ENCODE measurements around the gene DDN. TPM values are rescaled to one million over a fixed set of nuclear protein-coding genes. Genes with fewer than 3 reads are reported as not detected.

DDN gene
- total RNA-seq, 1 donor, result under 0.01 TPM

DNA sequence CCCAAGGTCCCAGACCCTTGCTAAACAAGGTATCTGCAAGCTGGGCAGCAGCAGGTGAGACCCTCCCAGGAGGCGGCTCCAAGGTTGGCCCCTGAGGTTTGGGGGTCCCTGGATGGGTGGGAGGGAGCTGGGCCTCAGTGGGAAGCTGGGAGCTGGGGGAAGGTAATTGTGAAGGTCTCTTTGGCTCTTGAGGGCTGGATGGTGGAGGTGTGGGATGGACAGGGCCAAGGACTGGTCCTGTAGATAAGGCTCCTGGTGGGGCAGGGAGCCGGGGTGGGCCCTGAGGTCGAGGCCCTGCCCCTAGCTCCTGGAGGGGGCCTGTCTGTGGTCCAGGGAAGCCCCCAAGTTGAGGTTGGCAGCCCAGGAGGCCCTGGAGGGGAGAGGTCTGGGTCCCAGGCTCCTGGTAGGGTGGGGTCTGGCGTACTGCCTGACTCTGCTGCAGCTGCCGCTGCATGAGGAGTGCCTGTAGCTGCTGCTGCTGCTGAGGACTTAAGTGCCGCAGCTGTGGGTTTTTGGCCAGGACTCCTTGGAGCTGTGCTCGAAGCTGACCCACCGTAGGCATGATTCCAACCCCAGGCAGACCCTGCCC, 32.5 kb upstream of the DDN start:
- no peak for TF ChIP-seq CTCF (IDR thresholded peaks at IDR 0.05; ENCODE audit: insufficient read depth, low read depth, low read length)
- DNase-seq (ENCODE audit: low read depth), result no peak
- H3K4me3 ChIP-seq (ENCODE audit: low read depth, low read length), result no peak overlapping the region

GRCh38 chr12:49030714-49031572, 31.8 kb upstream of the DDN start:
- H3K4me3 ChIP-seq (ENCODE audit: low read depth, low read length), result no peak overlapping the region
- no peak for TF ChIP-seq CTCF (IDR thresholded peaks at IDR 0.05; ENCODE audit: insufficient read depth, low read depth, low read length)
- no peak for DNase-seq (ENCODE audit: low read depth)

GRCh38 chr12:49030119-49030518, 30.9 kb upstream of the DDN start:
- no peak for DNase-seq (ENCODE audit: low read depth)
- no peak overlapping the region for H3K4me3 ChIP-seq (ENCODE audit: low read depth, low read length)
- no peak for TF ChIP-seq CTCF (IDR thresholded peaks at IDR 0.05; ENCODE audit: insufficient read depth, low read depth, low read length)

DNA sequence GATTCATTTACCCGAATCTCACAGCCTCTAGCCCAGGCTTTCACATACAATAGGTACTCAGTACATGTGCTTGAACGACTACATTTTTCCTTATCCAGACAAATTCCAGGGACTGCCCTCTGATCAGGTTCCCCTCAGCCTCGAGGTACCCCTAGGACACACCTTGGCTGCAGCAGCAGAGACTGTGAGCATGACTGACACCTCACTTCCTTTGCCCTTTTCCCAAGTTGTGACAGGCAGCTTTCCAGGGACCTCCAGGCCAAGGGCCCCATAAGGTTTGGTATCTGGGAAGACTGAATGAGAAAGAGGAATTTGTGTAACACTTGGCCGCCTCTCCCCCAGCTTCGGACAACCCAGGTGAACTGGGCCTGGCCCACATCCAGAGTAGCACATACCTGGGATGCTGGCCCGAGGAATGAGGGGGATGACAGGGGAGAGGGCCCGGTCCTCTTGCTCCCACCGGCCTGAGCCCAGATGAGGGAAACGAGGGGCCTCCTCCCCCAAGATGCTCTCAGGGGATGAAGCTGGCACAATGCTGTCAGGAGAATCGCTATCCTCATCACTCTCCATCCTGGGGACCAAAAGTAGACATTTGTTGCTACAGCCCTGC, 29.6 kb upstream of the DDN start:
- H3K4me3 ChIP-seq (ENCODE audit: low read depth, low read length), result no peak overlapping the region
- TF ChIP-seq CTCF (IDR thresholded peaks at IDR 0.05; ENCODE audit: insufficient read depth, low read depth, low read length), result no peak
- DNase-seq (ENCODE audit: low read depth), result no peak

- DNase-seq (ENCODE audit: low read depth), result no peak
- no peak overlapping the region for H3K4me3 ChIP-seq (ENCODE audit: low read depth, low read length)
- no peak for TF ChIP-seq CTCF (IDR thresholded peaks at IDR 0.05; ENCODE audit: insufficient read depth, low read depth, low read length)
These were observed 28.8 kb upstream of the DDN start for GRCh38 chr12:49027846-49028555.

DNA sequence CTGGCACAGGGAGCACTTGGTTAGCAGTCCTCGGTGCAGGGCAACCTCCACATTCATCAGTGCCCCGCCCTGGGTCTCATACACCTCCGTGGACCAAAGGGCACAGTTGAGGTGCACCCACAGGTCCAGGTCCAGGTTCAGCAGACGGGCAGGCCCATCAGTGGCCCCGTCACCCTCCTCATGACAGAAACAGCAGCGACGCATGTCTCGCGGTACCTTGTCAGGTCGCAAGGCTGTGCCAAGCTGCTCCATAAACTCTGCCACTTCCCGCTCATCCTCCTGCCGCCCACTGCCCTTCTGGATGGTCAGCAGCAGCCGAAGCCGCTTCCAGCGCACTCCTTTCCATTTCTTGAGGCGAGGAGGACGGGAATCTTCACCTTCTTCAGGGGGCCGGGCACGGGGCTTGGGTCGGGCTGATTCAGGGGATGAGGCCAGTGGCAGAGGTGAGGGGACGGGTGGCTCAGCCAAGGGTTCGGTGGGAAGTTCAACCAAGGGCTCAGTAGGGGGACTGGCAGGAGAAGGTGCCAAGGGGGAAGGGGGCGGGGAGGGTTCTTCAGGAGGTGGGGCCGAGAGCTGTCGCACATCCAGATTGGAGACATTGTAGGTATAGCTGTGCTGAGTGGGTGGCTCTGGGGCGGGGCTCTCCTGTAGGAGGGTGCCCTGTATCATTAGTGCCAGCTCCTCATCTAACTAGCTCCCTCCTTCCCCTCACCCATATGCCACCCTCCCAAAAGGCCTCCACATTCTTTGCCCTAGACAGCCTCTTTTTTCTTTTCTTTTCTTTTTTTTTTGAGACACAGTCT, 27.7 kb upstream of the DDN start:
- no peak for DNase-seq (ENCODE audit: low read depth)
- no peak overlapping the region for H3K4me3 ChIP-seq (ENCODE audit: low read depth, low read length)
- no peak for TF ChIP-seq CTCF (IDR thresholded peaks at IDR 0.05; ENCODE audit: insufficient read depth, low read depth, low read length)

All from fibroblast of villous mesenchyme (primary cell).